ENCODE measurements around the gene ANKRD13C.
A peak's percentile ranks its signal among the peaks of the same experiment; 100 is the strongest.

The ANKRD13C gene

GRCh38 chr1:70221238-70222121 is 133.0 kb downstream of the ANKRD13C start, which contains the start of gene SRSF11:
Gene SRSF11, plus strand, starts transcription at chr1:70221380. Its CDS starts 257 bp downstream, at chr1:70221637.
- peak; percentile 85 to 98 (median 94) for DNase-seq (ENCODE audit: low read depth in 3 of 3, low spot score in 1 of 3)

GRCh38 chr1:70220517-70221237 is 133.8 kb downstream of the ANKRD13C start:
- no peak for DNase-seq (ENCODE audit: low read depth in 3 of 3, low spot score in 1 of 3)

- DNase-seq (ENCODE audit: low read depth in 3 of 3, low spot score in 1 of 3), result no peak
These were observed 134.5 kb downstream of the ANKRD13C start for GRCh38 chr1:70220015-70220414.

- no peak for DNase-seq (ENCODE audit: low read depth in 3 of 3, low spot score in 1 of 3)
These were observed 143.0 kb downstream of the ANKRD13C start for GRCh38 chr1:70211541-70211940.

GRCh38 chr1:70210820-70211219 is 143.7 kb downstream of the ANKRD13C start:
- DNase-seq (ENCODE audit: low read depth in 3 of 3, low spot score in 1 of 3), result no peak

Data from stimulated activated CD4-positive, alpha-beta T cell treated with anti-CD3 and anti-CD28 coated beads, TNF-alpha, amount 100 ng/mL, for 1 hour (primary cell).